Neural cell (in vitro differentiated cells): ENCODE data around the gene ARNT2. TPM values are rescaled to one million over a fixed set of nuclear protein-coding genes. Genes with fewer than 3 reads are reported as not detected.

ENCODE experiments used
- H2AFZ ChIP-seq: fragments of 200-600, 300-800 bp; sonication (generic), shearing (Covaris generic); 2 replicates; pipeline ENCODE4 v1.6.0; 2014; ENCODE audit warnings: low read depth, mild to moderate bottlenecking, antibody characterized with exemption, low read length, moderate library complexity
- H3F3A ChIP-seq: fragments of 200-600 bp; shearing (Covaris generic); 2 replicates; pipeline ENCODE4 v1.6.1; 2016; ENCODE audit warnings: mild to moderate bottlenecking, moderate library complexity, mixed read lengths, antibody characterized with exemption, low read length; ENCODE audit not compliant: insufficient read depth, poor library complexity, severe bottlenecking
- H3K27ac ChIP-seq: fragments of 200-600, 300-800 bp; sonication (generic), shearing (Covaris generic); 2 replicates; pipeline ENCODE4 v1.5.1; 2014; ENCODE audit warnings: mild to moderate bottlenecking, low read length, moderate library complexity
- H3K27me3 ChIP-seq: fragments of 300-800, 200-600 bp; sonication (generic), shearing (Covaris generic); 2 replicates; pipeline ENCODE4 v1.6.0; 2014; ENCODE audit warnings: mild to moderate bottlenecking, low read depth, low read length, moderate library complexity; ENCODE audit not compliant: insufficient read depth
- H3K36me3 ChIP-seq: fragments of 300-800, 200-600 bp; sonication (generic), shearing (Covaris generic); 2 replicates; pipeline ENCODE4 v1.5.1; 2014; ENCODE audit warnings: mild to moderate bottlenecking, antibody characterized with exemption, low read length, moderate library complexity; ENCODE audit not compliant: insufficient read depth
- H3K4me2 ChIP-seq: fragments of 300-800, 200-600 bp; sonication (generic), shearing (Covaris generic); 2 replicates; pipeline ENCODE4 v1.6.0; 2014; ENCODE audit warnings: mild to moderate bottlenecking, low read length
- H3K4me3 ChIP-seq: fragments of 300-800, 200-600 bp; sonication (generic), shearing (Covaris generic); 2 replicates; pipeline ENCODE4 v1.5.1; 2014; ENCODE audit warnings: mild to moderate bottlenecking, low read length, moderate library complexity
- H3K79me2 ChIP-seq: fragments of 200-600 bp; shearing (Covaris generic); replicated peaks from 2 replicates; pipeline ENCODE4 v1.6.0; 2014; ENCODE audit warnings: mild to moderate bottlenecking, low read length, moderate library complexity; ENCODE audit not compliant: insufficient read depth
- H3K9ac ChIP-seq: fragments of 300-800, 200-600 bp; sonication (generic), shearing (Covaris generic); 2 replicates; pipeline ENCODE4 v1.6.1; 2016; ENCODE audit warnings: mild to moderate bottlenecking, low read length, mixed read lengths
- H3K9me2 ChIP-seq: fragments of 200-600 bp; shearing (Covaris generic); 2 replicates; pipeline ENCODE4 v1.6.1; 2016; ENCODE audit warnings: mild to moderate bottlenecking, low read length, mixed read lengths; ENCODE audit not compliant: insufficient read depth
- H3K9me3 ChIP-seq: fragments of 200-600, 300-800 bp; sonication (generic), shearing (Covaris generic); 2 replicates; pipeline ENCODE4 v1.6.1; 2016; ENCODE audit warnings: mild to moderate bottlenecking, mixed run types, low read length, moderate library complexity, mixed read lengths
- H4K20me1 ChIP-seq: fragments of 200-600 bp; shearing (Covaris generic); 2 replicates; pipeline ENCODE4 v1.6.1; 2016; ENCODE audit warnings: mild to moderate bottlenecking, mixed run types; ENCODE audit not compliant: insufficient read depth
- EP300 ChIP-seq: fragments of 450-650 bp; conservative IDR thresholded peaks from 2 replicates; pipeline ENCODE4 v1.6.1; 2014; ENCODE audit warnings: antibody characterized with exemption, mild to moderate bottlenecking, moderate library complexity; ENCODE audit not compliant: poor library complexity, severe bottlenecking
- EZH2 ChIP-seq: fragments of 200-600, 300-800 bp; shearing (Covaris generic), sonication (generic); IDR thresholded peaks from 2 replicates; pipeline ENCODE4 v1.6.1; 2014; ENCODE audit warnings: antibody characterized with exemption, low read length, borderline replicate concordance, mild to moderate bottlenecking; ENCODE audit not compliant: insufficient read depth, poor library complexity, severe bottlenecking
- MXI1 ChIP-seq: fragments of 450-650 bp; conservative IDR thresholded peaks from 2 replicates; pipeline ENCODE4 v1.6.1; 2014; ENCODE audit warnings: antibody characterized with exemption, mild to moderate bottlenecking; ENCODE audit not compliant: poor library complexity, severe bottlenecking
- POLR2AphosphoS5 ChIP-seq: IDR thresholded peaks from 2 replicates; pipeline ENCODE4 v1.6.1; 2012
- RAD21 ChIP-seq: fragments of 450-650 bp; conservative IDR thresholded peaks from 2 replicates; pipeline ENCODE4 v1.6.1; 2014; ENCODE audit warnings: antibody characterized with exemption, mild to moderate bottlenecking, moderate library complexity
- SMC3 ChIP-seq: fragments of 450-650 bp; conservative IDR thresholded peaks from 2 replicates; pipeline ENCODE4 v1.6.1; 2014; ENCODE audit warnings: antibody characterized with exemption, mild to moderate bottlenecking, moderate library complexity; ENCODE audit not compliant: poor library complexity
- TAF1 ChIP-seq: IDR thresholded peaks from 2 replicates; pipeline ENCODE4 v1.6.1; 2012; ENCODE audit warnings: low read depth
- polyA plus RNA-seq: library from polyadenylated mRNA; depleted of rRNA; stranded (reverse); fragments of >200 nt; gene quantifications from 2 replicates; pipeline ENCODE4 v1.2.3, GENCODE V29; 2014
- TF ChIP-seq, protein P1 (sequence below): IDR thresholded peaks from 2 replicates; pipeline ENCODE4 v1.6.1; 2012; ENCODE audit warnings: borderline replicate concordance
- TF ChIP-seq, protein P2 (sequence below): fragments of 450-650 bp; IDR thresholded peaks from 2 replicates; pipeline ENCODE4 v1.5.1; 2014; ENCODE audit warnings: antibody characterized with exemption, mild to moderate bottlenecking, moderate library complexity; ENCODE audit not compliant: poor library complexity, severe bottlenecking

The ARNT2 gene
- polyA plus RNA-seq, 1 donor from 2014 or later: 41.2 TPM

DNA sequence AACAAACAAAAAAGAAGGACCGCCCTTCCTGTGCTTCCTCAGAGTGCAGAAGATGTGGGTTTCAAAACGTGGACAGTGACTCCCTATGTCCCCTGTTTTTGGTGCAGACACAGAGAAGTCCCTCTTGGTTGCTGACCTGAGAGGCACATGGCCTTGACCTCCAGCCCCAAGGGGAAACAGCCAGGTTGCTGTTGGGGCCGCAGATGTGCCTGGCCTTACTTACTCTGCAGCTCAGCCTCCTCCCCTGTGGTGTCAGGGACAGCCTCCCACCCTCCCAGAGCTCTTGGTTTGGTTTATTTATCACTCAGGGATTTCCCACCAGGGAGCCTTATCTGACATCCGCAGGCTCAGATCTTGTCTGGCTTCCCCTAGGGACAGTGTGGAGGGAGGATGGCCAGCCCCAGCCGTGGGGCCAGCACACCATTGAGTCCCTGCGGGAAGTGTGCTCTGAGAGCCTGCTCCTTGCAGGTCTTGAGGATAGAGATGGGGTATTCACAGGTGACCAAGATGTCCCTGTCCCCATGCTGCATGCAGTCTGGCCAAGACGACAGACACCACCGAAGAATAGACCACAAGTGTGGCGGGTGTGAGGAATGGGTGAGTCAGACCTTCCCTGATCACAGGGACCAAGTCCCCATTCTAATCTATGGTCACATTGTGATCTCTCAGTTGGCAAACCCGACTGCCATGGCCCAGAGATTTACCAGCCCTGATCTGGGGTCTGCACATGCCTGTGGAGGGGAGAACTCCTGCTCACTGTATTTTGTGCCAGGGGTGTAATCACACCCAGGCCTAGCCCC lies 156.6 kb downstream of the ARNT2 start:
- H3K36me3 ChIP-seq: peaks cover 4% of the 10 kb centered on the region
- no peaks in the 10 kb centered on the region for H3K9me3 ChIP-seq
- no peak overlapping the region for H2AFZ ChIP-seq
- H3K9ac ChIP-seq: no peak overlapping the region
- no peaks in the 10 kb centered on the region for H3F3A ChIP-seq
- H3K79me2 ChIP-seq: no peaks in the 10 kb centered on the region
- no peak overlapping the region for H3K4me2 ChIP-seq
- H3K27me3 ChIP-seq: no peaks in the 10 kb centered on the region
- TF ChIP-seq, protein P1, sequence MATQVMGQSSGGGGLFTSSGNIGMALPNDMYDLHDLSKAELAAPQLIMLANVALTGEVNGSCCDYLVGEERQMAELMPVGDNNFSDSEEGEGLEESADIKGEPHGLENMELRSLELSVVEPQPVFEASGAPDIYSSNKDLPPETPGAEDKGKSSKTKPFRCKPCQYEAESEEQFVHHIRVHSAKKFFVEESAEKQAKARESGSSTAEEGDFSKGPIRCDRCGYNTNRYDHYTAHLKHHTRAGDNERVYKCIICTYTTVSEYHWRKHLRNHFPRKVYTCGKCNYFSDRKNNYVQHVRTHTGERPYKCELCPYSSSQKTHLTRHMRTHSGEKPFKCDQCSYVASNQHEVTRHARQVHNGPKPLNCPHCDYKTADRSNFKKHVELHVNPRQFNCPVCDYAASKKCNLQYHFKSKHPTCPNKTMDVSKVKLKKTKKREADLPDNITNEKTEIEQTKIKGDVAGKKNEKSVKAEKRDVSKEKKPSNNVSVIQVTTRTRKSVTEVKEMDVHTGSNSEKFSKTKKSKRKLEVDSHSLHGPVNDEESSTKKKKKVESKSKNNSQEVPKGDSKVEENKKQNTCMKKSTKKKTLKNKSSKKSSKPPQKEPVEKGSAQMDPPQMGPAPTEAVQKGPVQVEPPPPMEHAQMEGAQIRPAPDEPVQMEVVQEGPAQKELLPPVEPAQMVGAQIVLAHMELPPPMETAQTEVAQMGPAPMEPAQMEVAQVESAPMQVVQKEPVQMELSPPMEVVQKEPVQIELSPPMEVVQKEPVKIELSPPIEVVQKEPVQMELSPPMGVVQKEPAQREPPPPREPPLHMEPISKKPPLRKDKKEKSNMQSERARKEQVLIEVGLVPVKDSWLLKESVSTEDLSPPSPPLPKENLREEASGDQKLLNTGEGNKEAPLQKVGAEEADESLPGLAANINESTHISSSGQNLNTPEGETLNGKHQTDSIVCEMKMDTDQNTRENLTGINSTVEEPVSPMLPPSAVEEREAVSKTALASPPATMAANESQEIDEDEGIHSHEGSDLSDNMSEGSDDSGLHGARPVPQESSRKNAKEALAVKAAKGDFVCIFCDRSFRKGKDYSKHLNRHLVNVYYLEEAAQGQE: no peak
- TF ChIP-seq RAD21 (no peak), TAF1 (no peak), POLR2AphosphoS5 (no peak), MXI1 (no peak), SMC3 (no peak), EP300 (no peak), EZH2 (no peak)
- TF ChIP-seq, protein P2, sequence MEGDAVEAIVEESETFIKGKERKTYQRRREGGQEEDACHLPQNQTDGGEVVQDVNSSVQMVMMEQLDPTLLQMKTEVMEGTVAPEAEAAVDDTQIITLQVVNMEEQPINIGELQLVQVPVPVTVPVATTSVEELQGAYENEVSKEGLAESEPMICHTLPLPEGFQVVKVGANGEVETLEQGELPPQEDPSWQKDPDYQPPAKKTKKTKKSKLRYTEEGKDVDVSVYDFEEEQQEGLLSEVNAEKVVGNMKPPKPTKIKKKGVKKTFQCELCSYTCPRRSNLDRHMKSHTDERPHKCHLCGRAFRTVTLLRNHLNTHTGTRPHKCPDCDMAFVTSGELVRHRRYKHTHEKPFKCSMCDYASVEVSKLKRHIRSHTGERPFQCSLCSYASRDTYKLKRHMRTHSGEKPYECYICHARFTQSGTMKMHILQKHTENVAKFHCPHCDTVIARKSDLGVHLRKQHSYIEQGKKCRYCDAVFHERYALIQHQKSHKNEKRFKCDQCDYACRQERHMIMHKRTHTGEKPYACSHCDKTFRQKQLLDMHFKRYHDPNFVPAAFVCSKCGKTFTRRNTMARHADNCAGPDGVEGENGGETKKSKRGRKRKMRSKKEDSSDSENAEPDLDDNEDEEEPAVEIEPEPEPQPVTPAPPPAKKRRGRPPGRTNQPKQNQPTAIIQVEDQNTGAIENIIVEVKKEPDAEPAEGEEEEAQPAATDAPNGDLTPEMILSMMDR: no peak
- no peak overlapping the region for H3K27ac ChIP-seq
- H3K4me3 ChIP-seq: no peak overlapping the region
- H4K20me1 ChIP-seq: no peaks in the 10 kb centered on the region
- no peaks in the 10 kb centered on the region for H3K9me2 ChIP-seq

DNA sequence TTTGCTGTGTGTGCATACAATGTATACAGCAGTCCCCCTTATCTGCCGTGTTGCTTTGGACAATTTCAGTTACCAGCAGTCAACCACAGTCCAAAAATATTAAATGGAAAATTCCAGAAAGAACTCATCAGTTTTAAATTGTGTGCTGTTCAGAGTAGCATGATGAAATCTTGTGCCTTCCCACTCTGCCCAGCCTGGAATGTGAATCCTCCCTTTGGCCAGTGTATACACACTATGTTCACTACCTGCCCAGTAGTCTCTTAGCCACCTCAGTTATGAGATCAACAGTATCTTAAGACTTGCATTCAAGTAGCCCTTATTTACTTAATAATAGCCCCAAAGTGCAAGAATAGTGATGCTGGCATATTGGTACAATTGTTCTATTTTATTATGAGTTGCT lies 157.3 kb downstream of the ARNT2 start:
- no peaks in the 10 kb centered on the region for H3K9me3 ChIP-seq
- no peak overlapping the region for H3K4me2 ChIP-seq
- H3F3A ChIP-seq: no peaks in the 10 kb centered on the region
- H3K27ac ChIP-seq: no peak overlapping the region
- TF ChIP-seq MXI1: no peak
- TF ChIP-seq POLR2AphosphoS5: no peak
- no peak for TF ChIP-seq SMC3
- TF ChIP-seq, protein P2: no peak
- TF ChIP-seq EZH2: no peak
- no peak for TF ChIP-seq TAF1
- TF ChIP-seq RAD21: no peak
- no peak for TF ChIP-seq EP300
- TF ChIP-seq, protein P1: no peak
- peaks cover 7% of the 10 kb centered on the region for H3K36me3 ChIP-seq
- H3K27me3 ChIP-seq: no peaks in the 10 kb centered on the region
- H2AFZ ChIP-seq: no peak overlapping the region
- H3K9me2 ChIP-seq: no peaks in the 10 kb centered on the region
- no peak overlapping the region for H3K4me3 ChIP-seq
- no peaks in the 10 kb centered on the region for H4K20me1 ChIP-seq
- H3K79me2 ChIP-seq: no peaks in the 10 kb centered on the region
- H3K9ac ChIP-seq: no peak overlapping the region
